HS-27A (cell line): ENCODE results near the gene MARK3.

ENCODE experiments used
- DNase-seq: peaks from one replicate; pipeline ENCODE4 v3.0.0-alpha.2; 2012; ENCODE audit warnings: low read depth, missing footprints

Gene MARK3

GRCh38 chr14:103433916-103434563 is 48.8 kb downstream of the MARK3 start:
- no peak for DNase-seq

- no peak for DNase-seq
Observed at GRCh38 chr14:103434868-103435442, 49.7 kb downstream of the MARK3 start.

GRCh38 chr14:103436533-103436932 is 51.3 kb downstream of the MARK3 start:
- DNase-seq: no peak

GRCh38 chr14:103442288-103442687 is 57.1 kb downstream of the MARK3 start:
- no peak for DNase-seq

GRCh38 chr14:103443111-103443510 is 57.9 kb downstream of the MARK3 start:
- DNase-seq: no peak

GRCh38 chr14:103444837-103445524 is 59.8 kb downstream of the MARK3 start:
- no peak for DNase-seq

- no peak for DNase-seq
Observed at GRCh38 chr14:103445806-103446205, 60.6 kb downstream of the MARK3 start.

- DNase-seq: no peak
Observed at GRCh38 chr14:103448097-103448496, 62.9 kb downstream of the MARK3 start.

GRCh38 chr14:103449634-103450161 is 64.5 kb downstream of the MARK3 start:
- DNase-seq: no peak

GRCh38 chr14:103450416-103450815 is 65.2 kb downstream of the MARK3 start:
- no peak for DNase-seq

GRCh38 chr14:103451401-103451800 is 66.2 kb downstream of the MARK3 start:
- no peak for DNase-seq

- DNase-seq: no peak
Observed at GRCh38 chr14:103453791-103454190, 68.6 kb downstream of the MARK3 start.

GRCh38 chr14:103456167-103456835 is 71.1 kb downstream of the MARK3 start:
- DNase-seq: no peak

GRCh38 chr14:103460415-103460814 is 75.2 kb downstream of the MARK3 start:
- DNase-seq: no peak

GRCh38 chr14:103463149-103463548 is 77.9 kb downstream of the MARK3 start:
- no peak for DNase-seq

GRCh38 chr14:103463851-103464250 is 78.6 kb downstream of the MARK3 start:
- no peak for DNase-seq

GRCh38 chr14:103472939-103473338 is 87.7 kb downstream of the MARK3 start:
- DNase-seq: no peak

GRCh38 chr14:103474893-103475292 is 89.7 kb downstream of the MARK3 start:
- no peak for DNase-seq

- DNase-seq: no peak
Observed at GRCh38 chr14:103476065-103476464, 90.8 kb downstream of the MARK3 start.

- DNase-seq: no peak
Observed at GRCh38 chr14:103476631-103477030, 91.4 kb downstream of the MARK3 start.

GRCh38 chr14:103480595-103480994 is 95.4 kb downstream of the MARK3 start:
- DNase-seq: no peak

- DNase-seq: no peak
Observed at GRCh38 chr14:103483600-103483999, 98.4 kb downstream of the MARK3 start.

GRCh38 chr14:103485504-103485903 is 100.3 kb downstream of the MARK3 start:
- no peak for DNase-seq
